ENCODE data around the gene KIFAP3. TPM values are rescaled to one million over a fixed set of nuclear protein-coding genes. Genes with fewer than 3 reads are reported as not detected.
A peak's percentile ranks its signal among the peaks of the same experiment; 100 is the strongest.

Gene KIFAP3
- polyA plus RNA-seq, 3 donors, result 2.1 to 4.7 (median 2.2) TPM

DNA sequence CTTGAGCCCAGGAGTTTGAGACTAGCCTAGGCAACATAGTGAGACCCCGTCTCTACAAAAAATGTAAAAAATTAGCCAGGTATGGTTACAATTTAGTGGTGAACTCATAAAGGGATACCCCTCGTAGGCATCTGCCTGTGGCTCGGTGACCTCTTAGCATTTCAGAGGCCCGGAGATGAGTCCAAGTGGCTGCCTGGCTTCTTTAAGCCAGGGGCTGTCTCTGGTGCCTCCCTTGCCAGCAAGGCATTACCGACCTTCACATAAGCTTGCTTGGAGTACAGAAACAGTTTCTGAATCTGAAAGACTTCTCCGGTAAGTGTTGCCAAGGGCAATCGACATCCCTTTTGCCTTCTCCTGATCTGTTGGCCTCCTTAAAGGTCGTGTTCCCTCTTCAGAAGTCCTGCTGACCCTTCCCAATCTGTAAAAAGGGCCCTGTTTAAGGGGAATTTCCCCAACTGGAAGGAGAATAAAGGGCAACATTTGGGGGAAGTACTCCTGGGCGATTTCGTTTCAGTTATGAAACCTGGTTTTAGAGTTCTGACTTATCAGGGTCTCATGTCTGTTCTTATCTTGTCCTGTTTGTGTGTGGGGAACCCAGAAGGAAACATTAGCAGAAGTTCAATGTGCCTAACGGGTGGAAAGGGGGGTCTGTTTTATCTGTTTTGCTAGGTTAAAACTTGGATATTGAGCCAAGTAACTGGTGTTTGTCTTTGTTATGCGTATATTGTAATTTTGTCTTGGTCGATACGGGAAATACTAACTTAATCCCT, 32.9 kb downstream of the KIFAP3 start:
- Histone ChIP-seq H3K79me2 (ENCODE audit: insufficient read depth, low read length) (no peaks in the 10 kb centered on the region), H3K9me3 (replicated peaks in 1 of 2; ENCODE audit: control insufficient read depth in 1 of 2, insufficient read depth in 1 of 2, low read length in 2 of 2) (no peaks in the 10 kb centered on the region), H3K4me3 (replicated peaks in 1 of 3; ENCODE audit: low read depth in 2 of 3, low read length in 3 of 3) (no peak overlapping the region), H3K27ac (ENCODE audit: low read depth in 1 of 2, low read length in 2 of 2) (no peak overlapping the region), H3K4me1 (ENCODE audit: control insufficient read depth in 1 of 2, insufficient read depth in 2 of 2, low read length in 2 of 2) (no peaks in the 10 kb centered on the region), H3K36me3 (replicated peaks in 1 of 2; ENCODE audit: control insufficient read depth in 1 of 2, insufficient read depth in 2 of 2, low read length in 2 of 2) (peaks cover 5 to 22% of the 10 kb centered on the region in 2 donors), H3K27me3 (ENCODE audit: control insufficient read depth in 2 of 2, insufficient read depth in 2 of 2, low read length in 2 of 2) (no peaks in the 10 kb centered on the region), H3K4me2 (replicated peaks; ENCODE audit: extremely low read depth, low read length, poor library complexity, severe bottlenecking) (no peak overlapping the region), H4K20me1 (ENCODE audit: insufficient read depth, low read length) (no peaks in the 10 kb centered on the region), H3K9ac (ENCODE audit: insufficient read depth, low read length, poor library complexity, severe bottlenecking) (no peak overlapping the region), H2AFZ (ENCODE audit: insufficient read depth, low read depth, low read length, poor library complexity, severe bottlenecking) (no peak overlapping the region)
- Mint-ChIP-seq H3K9me3 (no peaks in the 10 kb centered on the region), H3K4me1 (no peaks in the 10 kb centered on the region), H3K27me3 (ENCODE audit: low read depth in 3 of 3) (no peaks in the 10 kb centered on the region), H3K27ac (peak overlapping the region in 1 of 7 donors; percentile 25), H3K4me3 (no peak overlapping the region), H3K36me3 (peaks cover 5 to 15% of the 10 kb centered on the region in 2 donors)
- TF ChIP-seq, protein P1, sequence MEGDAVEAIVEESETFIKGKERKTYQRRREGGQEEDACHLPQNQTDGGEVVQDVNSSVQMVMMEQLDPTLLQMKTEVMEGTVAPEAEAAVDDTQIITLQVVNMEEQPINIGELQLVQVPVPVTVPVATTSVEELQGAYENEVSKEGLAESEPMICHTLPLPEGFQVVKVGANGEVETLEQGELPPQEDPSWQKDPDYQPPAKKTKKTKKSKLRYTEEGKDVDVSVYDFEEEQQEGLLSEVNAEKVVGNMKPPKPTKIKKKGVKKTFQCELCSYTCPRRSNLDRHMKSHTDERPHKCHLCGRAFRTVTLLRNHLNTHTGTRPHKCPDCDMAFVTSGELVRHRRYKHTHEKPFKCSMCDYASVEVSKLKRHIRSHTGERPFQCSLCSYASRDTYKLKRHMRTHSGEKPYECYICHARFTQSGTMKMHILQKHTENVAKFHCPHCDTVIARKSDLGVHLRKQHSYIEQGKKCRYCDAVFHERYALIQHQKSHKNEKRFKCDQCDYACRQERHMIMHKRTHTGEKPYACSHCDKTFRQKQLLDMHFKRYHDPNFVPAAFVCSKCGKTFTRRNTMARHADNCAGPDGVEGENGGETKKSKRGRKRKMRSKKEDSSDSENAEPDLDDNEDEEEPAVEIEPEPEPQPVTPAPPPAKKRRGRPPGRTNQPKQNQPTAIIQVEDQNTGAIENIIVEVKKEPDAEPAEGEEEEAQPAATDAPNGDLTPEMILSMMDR (IDR thresholded peaks at IDR 0.05), result no peak
- no peak for DNase-seq
- WGBS (ENCODE audit: insufficient coverage), result 93% methylated on average over 9 of the region's 14 CpGs
- intact Hi-C loops (cut with micrococcal nuclease), result no loop called here

DNA sequence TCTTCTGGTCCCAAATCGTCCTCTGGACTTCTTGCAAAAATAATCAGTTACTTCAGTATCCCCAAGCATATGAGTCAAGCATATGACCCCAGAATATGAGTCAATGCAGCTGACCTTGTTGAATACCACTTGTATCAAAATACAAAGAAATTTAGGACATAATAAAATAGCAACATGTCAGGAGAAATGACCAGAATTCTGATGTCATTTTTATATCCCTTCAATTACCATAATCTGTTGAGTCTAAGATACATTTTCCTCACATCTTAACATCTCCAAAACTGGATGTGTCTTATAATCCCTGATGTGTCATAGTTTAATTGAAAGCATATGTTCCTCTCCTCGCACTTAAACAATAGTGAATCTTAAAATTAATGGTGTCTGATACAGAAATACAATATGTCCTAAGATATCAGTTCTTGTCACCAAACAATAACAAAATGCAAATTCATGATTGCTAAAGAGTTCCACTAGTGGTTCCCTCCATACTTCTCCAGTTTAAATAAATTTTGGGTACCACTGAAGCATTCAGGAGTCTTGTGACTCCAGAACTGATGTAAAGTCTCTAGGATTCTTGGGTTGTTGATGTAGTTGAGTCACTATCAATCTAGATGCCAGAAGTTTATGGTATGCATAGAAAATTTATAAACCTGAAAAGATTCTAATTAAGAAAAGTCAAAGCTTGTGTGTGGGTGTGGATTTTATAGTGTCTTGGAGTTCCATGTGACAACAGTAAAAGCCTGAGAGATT, 41.8 kb downstream of the KIFAP3 start:
- Mint-ChIP-seq H3K27me3 (ENCODE audit: low read depth in 3 of 3) (peaks cover 0 to 1% (median 0%) of the 10 kb centered on the region in 3 donors), H3K9me3 (peaks cover 0 to 4% (median under 1%) of the 10 kb centered on the region in 7 donors), H3K36me3 (peaks cover 6 to 13% of the 10 kb centered on the region in 2 donors), H3K4me1 (no peaks in the 10 kb centered on the region), H3K4me3 (no peak overlapping the region), H3K27ac (no peak overlapping the region)
- peaks cover 5 to 8% of the 10 kb centered on the region in 2 donors for H3K36me3 ChIP-seq (replicated peaks in 1 of 2; ENCODE audit: control insufficient read depth in 1 of 2, insufficient read depth in 2 of 2, low read length in 2 of 2)
- intact Hi-C loops (cut with micrococcal nuclease), result no loop called here
- TF ChIP-seq, protein P1 (IDR thresholded peaks at IDR 0.05), result no peak
- H3K27ac ChIP-seq (ENCODE audit: low read depth in 1 of 2, low read length in 2 of 2), result no peak overlapping the region
- H3K9me3 ChIP-seq (replicated peaks in 1 of 2; ENCODE audit: control insufficient read depth in 1 of 2, insufficient read depth in 1 of 2, low read length in 2 of 2), result peaks cover under 1 to 4% of the 10 kb centered on the region in 2 donors
- H3K4me3 ChIP-seq (replicated peaks in 1 of 3; ENCODE audit: low read depth in 2 of 3, low read length in 3 of 3), result no peak overlapping the region
- H3K4me1 ChIP-seq (ENCODE audit: control insufficient read depth in 1 of 2, insufficient read depth in 2 of 2, low read length in 2 of 2), result no peaks in the 10 kb centered on the region
- DNase-seq, result no peak
- no peaks in the 10 kb centered on the region for H3K27me3 ChIP-seq (ENCODE audit: control insufficient read depth in 2 of 2, insufficient read depth in 2 of 2, low read length in 2 of 2)
- no peaks in the 10 kb centered on the region for H3K79me2 ChIP-seq (ENCODE audit: insufficient read depth, low read length)
- H2AFZ ChIP-seq (ENCODE audit: insufficient read depth, low read depth, low read length, poor library complexity, severe bottlenecking), result no peak overlapping the region
- no CpG with 5 or more reads among the region's 2 CpGs for WGBS (ENCODE audit: insufficient coverage)
- no peak overlapping the region for H3K4me2 ChIP-seq (replicated peaks; ENCODE audit: extremely low read depth, low read length, poor library complexity, severe bottlenecking)
- H3K9ac ChIP-seq (ENCODE audit: insufficient read depth, low read length, poor library complexity, severe bottlenecking), result no peak overlapping the region
- H4K20me1 ChIP-seq (ENCODE audit: insufficient read depth, low read length), result no peaks in the 10 kb centered on the region
